HPDE6-E6E7 (cell line): ENCODE results near the gene EXOC6B.

ENCODE experiments used
- DNase-seq: peaks from one replicate; pipeline ENCODE4 v3.0.0; 2011; ENCODE audit warnings: missing footprints; ENCODE audit errors: extremely low spot score

The EXOC6B gene

GRCh38 chr2:72793798-72794440, 31.9 kb downstream of the EXOC6B start:
- DNase-seq, result no peak

GRCh38 chr2:72789241-72789640, 36.6 kb downstream of the EXOC6B start:
- no peak for DNase-seq

GRCh38 chr2:72788756-72789155, 37.1 kb downstream of the EXOC6B start:
- no peak for DNase-seq

GRCh38 chr2:72785517-72785916, 40.3 kb downstream of the EXOC6B start:
- DNase-seq, result no peak

- no peak for DNase-seq
Measured at GRCh38 chr2:72782520-72782919, 43.3 kb downstream of the EXOC6B start.

- DNase-seq, result no peak
Measured at GRCh38 chr2:72781480-72781879, 44.4 kb downstream of the EXOC6B start.

- no peak for DNase-seq
Measured at GRCh38 chr2:72780477-72780876, 45.4 kb downstream of the EXOC6B start.

GRCh38 chr2:72779495-72779894, 46.3 kb downstream of the EXOC6B start:
- DNase-seq, result no peak

GRCh38 chr2:72778410-72778809, 47.4 kb downstream of the EXOC6B start:
- peak; percentile 64 for DNase-seq

- DNase-seq, result peak; percentile 49
Measured at GRCh38 chr2:72770879-72771461, 54.9 kb downstream of the EXOC6B start.

GRCh38 chr2:72765997-72766609, 59.7 kb downstream of the EXOC6B start:
- DNase-seq, result peak; percentile 35

- no peak for DNase-seq
Measured at GRCh38 chr2:72762276-72762675, 63.6 kb downstream of the EXOC6B start.

- no peak for DNase-seq
Measured at GRCh38 chr2:72759755-72760154, 66.1 kb downstream of the EXOC6B start.

- DNase-seq, result peak; percentile 12
Measured at GRCh38 chr2:72757177-72757775, 68.6 kb downstream of the EXOC6B start.

- no peak for DNase-seq
Measured at GRCh38 chr2:72755647-72756423, 70.0 kb downstream of the EXOC6B start.

- no peak for DNase-seq
Measured at GRCh38 chr2:72754628-72755320, 71.1 kb downstream of the EXOC6B start.

GRCh38 chr2:72750977-72751639, 74.7 kb downstream of the EXOC6B start:
- no peak for DNase-seq

GRCh38 chr2:72750466-72750865, 75.4 kb downstream of the EXOC6B start:
- DNase-seq, result no peak

GRCh38 chr2:72747344-72747743, 78.5 kb downstream of the EXOC6B start:
- no peak for DNase-seq

- peak; percentile 13 for DNase-seq
Measured at GRCh38 chr2:72745679-72746368, 80.0 kb downstream of the EXOC6B start.
